CD4-positive, alpha-beta T cell treated with Interleukin-17A for 4 hours (primary cell): ENCODE results near the gene SAT2.
"Not testable (repeated sequence)": the region's sequence is repeated elsewhere in the genome, so short reads cannot be mapped to it uniquely, and the experiment has no call there.

Experiments
- DNase-seq: peaks from one replicate; pipeline ENCODE4 v3.0.0-alpha.2; 2020; ENCODE audit warnings: mixed read lengths

Gene SAT2

DNA sequence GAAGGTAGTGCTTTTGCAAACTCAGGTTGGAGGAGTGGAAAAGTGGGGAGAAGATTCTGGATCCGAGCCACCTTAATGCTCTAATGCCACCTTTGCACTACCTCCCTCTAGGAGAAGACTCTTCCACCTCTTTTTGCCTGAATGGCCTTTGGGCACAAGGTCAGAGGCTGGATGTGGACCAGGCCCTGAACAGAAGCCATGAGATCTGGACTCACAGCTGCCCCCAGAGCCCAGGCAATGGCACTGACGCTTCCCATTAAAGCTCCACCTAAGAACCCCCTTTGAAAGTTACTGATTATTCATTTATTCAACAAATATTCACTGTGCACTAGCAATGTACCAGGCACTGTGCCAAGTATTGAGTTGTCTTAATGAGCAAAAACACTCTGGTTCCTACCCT, 5.5 kb upstream of the SAT2 start:
- DNase-seq, result no peak

DNA sequence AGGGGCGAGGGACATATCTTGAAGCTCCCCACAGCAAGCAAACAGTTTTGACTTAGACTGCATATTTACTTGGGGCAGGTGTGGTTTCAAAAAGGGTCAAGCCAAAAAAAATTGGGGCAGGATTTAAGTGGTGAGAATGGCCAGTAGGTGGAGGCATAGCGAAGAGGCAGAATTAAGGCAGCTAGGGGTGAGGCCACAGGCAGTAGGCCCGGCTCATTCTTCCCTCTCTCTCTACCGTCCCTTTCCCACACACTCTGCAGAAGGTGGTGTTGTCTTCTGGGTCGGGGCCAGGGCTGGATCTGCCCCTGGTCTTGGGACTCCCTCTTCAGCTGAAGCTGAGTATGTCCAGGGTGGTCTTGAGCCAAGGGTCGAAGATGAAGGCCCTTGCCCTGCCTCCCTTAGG, 4.9 kb upstream of the SAT2 start:
- peak; percentile 35 for DNase-seq

DNA sequence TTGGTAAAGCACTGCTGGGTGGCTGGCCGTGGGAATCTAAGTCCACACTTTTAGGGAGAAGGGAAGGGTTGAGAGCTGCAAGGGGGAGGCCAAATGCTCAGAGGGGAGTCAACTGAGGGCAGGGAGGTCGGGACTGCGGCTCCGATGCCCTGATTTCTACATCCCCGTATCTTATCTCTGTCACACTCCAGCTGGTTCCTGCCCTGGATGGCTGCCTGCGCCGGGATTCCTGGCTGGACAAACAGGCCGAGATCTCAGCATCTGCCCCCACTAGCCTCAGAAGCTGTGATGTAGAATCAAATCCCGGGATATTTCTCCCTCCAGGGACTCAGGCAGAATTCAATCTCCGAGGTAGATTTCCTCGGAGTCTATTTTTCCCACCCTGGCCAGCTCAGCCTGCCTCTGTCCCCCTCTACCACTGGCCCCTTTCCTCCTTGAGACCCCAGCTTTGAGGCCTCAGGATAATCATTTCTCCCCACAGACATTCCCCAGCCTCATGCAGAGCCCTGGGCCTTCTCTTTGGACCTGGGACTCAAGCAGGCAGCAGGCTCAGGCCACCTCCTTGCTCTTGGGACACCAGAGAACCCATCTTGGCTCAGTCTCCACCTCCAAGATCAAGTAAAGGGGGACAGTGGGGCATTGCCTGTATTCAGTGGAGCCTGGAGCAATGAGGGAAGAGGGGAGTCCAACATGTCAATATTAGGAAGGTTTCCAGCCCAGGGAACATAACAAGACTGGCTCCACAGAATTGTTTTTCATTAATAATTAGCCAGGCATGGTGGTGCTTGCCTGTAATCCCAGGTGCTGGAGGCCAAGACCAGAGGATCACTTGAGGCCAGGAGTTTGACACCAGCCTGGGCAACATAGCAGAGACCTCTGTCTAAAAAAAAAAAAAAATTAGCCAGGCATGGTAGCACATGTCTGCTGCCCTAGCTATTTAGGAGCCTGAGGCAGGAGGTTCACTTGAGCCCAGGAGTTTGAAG, 4.1 kb upstream of the SAT2 start:
- no peak for DNase-seq

DNA sequence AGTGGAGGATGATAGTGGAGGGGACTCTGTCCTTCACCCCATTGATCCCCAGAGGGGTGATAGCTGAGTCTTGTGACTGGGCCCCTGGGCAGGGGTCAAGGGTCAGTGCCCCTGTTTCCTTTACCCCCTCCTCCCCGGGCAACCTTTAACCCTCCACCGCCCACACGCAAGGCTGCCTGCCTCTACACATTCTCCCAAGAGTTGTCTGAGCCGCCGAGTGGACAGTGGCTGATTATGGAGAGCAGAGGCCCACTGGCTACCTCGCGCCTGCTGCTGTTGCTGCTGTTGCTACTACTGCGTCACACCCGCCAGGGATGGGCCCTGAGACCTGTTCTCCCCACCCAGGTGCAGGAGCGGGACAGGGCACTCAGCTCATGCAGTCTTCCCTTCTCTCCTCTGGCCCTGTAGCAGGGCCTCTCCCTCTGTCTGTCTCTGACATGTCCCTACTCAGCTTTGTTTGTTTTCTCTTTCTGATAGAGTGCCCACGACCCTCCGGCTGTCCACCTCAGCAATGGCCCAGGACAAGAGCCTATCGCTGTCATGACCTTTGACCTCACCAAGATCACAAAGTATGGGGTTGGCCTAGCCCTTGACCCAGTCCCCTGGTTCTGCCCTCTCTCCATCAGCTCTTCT, 2.4 kb upstream of the SAT2 start, which contains the start of gene SHBG:
TSS of gene SHBG (plus strand) at position 197 of the 633 bp plus-strand sequence. CDS start at position 235, 38 bp downstream.
- DNase-seq, result no peak

DNA sequence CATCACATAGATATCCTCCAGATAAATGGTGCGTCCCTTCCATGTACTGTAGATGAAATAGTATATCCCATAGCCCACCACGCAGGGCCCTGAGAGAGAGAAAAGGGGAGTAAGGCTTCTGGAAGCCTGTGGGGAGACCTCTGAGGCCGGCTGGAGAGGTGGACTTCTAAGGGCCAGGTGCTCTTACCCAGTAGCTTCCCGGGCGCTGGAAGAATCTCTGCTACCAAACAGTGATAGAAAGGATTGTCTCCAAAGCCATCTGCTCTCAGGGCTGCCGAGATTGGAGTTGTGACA, 718 bp downstream of the SAT2 start:
- DNase-seq, result no peak

DNA sequence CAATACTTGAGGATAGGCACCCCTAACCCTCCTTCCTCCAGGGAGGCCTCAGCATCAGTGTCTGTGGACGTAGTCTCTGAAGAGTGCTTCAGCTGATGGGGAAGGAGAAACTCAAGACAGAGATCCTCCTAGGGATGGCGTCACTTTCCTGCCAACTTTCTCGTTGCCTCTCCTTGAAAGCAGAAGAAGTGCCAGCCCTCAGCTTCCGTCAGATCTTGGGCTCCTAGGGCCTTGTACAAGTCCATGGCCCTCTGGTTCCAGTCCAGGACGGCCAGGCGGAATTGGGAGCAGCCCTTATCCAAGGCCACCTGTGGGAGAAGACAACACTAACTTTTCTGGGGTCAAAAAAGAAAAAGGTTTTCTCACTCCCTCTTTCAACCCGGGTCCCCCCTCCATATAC, 1.3 kb downstream of the SAT2 start:
- DNase-seq, result no peak

DNA sequence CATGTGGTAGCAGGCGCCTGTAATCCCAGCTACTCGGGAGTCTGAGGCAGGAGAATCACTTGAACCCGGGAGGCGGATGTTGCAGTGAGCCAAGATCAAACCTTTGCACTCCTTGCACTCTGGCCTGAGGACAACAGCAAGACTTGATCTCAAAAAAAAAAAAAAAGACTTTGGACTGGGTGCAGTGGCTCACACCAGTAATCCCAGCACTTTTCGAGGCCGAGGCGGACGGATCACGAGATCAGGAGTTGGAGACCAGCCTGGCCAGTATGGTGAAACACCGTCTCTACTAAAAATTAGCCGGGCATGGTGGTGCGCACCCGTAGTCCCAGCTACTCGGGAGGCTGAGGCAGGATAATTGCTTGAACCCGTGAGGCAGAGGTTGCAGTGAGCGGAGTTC, 1.9 kb downstream of the SAT2 start:
- not testable (repeated sequence) for DNase-seq

DNA sequence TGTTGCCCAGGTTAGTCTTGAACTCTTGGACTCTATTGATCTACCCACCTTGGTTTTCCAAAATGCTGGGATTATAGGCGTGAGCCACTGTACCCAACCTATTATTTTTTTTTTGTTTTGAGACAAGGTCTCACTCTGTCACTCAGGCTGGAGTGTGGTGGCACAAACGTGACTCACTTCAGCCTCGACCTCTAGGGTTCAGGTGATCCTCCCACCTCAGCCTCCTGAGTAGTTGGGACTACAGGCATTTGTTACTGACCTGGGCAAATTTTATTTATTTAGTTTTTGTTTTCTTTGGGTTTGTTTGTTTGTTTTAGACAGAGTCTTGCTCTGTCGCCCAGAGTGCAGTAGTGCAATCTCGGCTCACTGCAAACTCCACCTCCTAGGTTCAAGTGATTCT, 4.0 kb downstream of the SAT2 start:
- DNase-seq, result no peak

DNA sequence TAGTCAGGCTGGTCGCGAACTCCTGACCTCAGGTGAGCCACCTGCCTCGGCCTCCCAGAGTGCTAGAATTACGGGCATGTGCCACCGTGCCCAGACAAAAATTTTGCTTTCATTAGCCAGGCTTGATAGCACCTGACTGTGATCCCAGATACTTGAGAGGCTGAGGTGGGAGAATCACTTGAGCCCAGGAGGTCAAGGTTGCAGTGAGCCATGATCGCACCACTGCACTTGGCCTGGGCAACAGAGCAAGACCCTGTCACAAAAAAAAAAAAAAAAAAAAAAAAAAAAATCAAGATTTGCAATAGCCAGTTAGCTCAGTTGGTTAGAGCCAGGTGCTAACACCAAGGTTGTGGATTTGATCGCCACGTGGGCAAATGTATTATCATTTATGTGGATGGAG, 6.8 kb downstream of the SAT2 start:
- DNase-seq, result no peak

DNA sequence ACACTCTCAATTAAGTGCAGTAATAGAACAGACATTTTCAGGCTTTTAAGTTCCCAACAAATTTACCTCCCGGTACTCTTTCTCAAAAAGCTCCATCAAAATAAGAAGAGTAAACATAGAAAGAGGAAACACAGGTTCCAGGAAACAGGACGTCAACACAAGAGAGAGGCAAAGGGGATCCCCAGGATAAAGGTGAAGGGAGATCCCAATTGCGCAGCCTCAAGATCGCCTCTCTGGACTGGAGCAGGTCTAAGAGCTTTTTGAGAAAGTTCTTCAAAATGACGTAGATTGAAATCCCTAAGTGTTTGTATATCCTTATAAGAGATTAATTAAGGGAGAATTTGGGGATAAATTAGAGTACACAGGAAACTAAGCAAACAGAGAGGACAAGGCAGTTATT, 9.0 kb downstream of the SAT2 start:
- DNase-seq, result no peak

DNA sequence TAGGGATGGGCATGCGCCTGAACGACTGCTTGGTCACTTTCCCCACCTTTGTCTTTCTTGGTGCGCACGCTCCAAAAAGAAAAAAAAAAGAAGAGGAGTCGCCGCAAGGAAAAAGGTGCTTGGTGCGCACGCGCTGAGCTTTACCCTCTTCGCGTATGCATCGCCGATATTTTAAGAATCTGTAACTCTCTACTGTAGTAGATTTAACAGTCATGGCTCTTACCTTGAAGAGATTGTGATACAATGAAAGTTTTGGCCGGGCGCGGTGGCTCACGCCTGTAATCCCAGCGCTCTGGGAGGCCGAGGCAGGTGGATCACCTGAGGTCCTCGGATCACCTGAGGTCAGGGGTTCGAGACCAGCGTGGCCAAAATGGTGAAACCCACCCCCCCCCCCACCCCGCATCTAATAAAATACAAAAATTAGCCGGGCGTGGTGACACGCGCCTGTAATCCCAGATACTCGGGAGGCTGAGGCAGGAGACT, 12.3 kb downstream of the SAT2 start:
- DNase-seq, result no peak

DNA sequence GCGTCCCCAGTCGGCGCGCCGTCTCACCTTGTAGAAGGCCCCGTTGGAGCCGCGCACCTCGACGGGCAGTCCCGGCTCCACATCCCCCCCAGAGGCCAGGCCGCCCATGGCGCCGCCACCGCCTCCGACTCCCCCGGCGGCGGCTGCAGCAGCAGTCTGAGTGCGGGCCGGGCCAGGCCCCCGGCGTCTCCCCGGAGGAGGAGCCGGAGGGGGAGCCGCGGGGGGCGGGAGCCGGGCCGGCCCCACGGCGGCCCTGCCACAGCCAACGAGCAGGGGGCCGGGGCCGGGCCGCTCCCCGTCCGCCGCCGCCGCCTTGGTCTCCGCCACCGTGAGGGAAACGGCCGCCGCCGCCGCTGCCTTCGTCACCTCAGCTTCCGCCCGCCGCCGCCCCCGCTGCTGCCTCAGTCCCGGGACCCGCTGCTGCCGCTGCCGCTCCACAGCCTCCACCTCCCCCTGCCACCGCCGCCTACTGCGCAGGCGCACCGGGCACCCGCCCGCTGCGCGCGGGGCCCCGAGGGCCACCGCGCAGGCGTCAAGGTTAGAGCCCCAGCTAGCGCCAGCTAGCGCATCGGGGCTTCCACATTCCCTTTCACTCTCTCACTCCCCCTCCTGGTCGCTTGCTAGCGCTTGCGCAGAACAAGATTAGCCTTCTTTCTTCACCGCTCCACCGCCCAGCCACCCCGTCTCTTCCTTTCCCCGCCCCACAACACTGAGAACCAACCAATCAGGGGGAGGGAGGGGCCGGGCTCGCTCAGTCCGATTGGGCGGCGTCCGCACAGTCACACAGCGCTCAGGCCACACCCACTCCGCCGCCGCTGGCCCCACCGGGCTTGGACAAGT, 13.0 kb downstream of the SAT2 start, which contains the start of gene FXR2:
TSS of gene FXR2 (minus strand) at position 473 of the 840 bp plus-strand sequence. CDS start at position 108, 365 bp downstream.
- peak; percentile 98 for DNase-seq

DNA sequence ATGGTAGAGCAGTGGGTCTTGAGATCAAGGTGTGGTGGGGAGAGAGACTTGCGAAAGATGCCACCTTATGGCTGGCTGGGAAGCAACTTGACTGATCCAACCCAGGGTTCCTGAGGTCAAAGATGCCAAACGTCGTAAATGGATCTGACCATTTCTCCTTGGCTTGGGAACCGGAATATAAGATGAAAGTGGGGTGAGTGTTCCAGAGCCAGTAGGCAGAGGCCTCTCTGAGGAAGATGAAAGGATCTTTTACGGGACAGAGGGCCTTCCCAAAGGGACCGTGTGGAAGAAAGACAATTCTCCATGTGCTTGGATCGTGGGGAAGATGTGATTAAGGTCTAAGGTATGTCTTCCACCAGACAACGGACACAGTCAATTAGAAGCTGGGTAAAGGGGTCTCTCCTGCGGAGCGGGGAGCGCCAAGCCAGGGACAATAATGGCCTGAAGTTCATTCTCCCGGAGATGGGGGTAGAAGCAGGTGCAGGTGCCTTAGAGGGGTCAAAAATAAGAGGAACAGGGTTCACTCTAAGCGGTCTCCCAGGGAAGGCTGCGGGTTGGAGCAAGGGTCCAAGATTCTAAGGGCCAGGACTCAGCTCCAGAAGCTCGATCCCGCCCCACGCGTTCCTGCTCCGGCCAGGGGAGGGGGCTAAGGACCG, 13.7 kb downstream of the SAT2 start:
- DNase-seq, result no peak

DNA sequence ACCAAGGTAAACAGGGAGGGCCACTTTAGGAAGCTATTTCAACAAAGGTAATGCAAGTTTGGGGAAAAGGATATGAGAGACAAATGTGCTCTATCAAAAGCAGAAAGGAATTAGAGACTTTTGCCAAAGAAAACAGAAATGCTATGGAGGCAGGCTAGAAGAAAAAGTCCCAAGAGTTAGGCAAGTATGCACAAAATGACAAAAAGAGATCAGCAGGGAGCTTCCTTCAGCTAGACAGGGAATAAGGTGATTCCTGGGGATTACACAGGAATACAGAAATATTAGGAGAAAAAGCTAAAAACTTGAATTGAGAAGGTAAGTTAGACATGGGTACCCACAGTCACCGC, 15.4 kb downstream of the SAT2 start:
- no peak for DNase-seq

DNA sequence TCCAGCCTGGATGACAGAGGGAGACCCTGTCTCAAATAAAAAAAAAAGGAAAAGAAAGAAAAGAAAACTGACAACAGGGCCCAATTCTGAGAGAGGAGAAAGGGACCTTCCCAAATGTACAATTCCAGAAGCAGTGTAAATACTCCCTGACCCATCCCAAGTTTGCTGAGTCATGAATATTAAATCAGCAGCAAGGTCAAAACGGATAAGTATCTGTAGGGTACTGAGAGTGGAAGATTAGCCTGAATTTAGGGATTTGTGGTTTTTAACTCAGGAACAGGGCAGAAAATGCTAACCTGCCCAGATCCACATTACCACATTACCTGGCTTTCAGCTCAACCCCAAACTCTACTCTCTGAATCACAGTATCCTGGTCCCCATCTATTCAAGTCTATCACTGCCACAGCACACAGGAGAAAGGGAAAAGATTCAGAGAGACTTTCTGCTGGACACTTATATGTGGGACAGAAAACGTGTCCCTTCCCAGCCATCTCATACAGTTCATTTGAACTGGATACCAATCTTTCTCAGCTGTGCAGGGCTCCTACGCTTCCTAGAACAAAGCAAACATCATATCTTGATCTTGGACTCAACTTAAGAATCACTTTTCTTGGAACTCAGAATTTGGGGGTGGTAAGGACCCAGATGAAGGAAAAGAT, 15.9 kb downstream of the SAT2 start:
- no peak for DNase-seq

DNA sequence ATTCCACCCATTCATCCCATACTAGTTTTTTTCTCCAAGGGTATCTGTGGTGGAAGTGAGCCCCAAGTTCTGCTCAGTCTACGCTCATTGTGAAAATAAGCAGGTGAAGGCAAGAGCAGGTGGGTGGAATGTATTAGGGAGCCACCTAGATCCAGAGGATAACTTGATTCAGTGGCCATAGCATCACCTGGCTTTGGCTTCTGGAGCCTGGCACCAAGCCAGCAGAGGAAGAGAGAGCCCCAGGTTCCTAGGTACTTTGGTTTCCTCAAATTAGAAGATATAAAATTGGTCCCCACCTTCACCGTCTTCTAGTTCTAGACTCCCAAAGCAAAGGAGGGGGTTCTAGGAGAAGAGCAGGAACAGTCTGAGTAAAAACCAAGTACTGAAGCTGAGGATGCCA, 17.0 kb downstream of the SAT2 start:
- no peak for DNase-seq

DNA sequence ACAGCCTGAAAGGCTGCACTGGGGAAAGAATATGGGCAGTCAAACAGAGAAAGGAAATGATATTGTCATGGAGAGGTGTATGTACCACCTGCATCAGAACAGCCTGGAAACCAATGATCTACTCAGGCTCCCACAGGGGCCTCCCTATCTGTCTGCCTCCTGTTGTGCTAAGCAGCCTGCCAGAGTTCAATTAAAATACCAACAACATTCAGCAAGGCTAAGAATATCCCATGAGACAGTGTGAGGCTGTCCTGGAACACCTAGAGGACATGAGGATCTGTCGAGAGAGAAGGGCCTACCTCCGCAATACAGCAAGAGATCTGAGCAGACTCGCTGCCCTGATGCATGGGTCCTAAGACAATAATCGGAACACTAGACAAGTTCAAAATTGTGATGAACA, 21.3 kb downstream of the SAT2 start:
- DNase-seq, result no peak

DNA sequence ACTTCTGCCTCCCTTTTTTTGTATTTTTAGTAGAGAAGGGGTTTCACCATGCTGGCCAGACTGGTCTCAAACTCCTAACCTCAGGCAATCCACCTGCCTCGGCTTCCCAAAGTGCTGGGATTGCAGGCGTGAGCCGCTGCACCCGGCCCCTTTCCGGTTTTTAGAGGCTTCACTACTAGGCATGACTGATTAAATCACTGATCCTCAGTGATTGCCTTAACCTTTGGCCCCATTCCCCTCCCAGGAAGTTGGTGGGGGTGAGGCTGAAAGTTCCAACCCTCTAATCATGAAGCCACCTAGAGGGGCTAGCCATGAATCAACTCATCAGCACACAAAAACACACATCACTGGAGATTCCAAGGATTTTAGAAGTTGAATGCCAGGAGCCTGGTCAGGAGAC, 30.1 kb downstream of the SAT2 start:
- not testable (repeated sequence) for DNase-seq

DNA sequence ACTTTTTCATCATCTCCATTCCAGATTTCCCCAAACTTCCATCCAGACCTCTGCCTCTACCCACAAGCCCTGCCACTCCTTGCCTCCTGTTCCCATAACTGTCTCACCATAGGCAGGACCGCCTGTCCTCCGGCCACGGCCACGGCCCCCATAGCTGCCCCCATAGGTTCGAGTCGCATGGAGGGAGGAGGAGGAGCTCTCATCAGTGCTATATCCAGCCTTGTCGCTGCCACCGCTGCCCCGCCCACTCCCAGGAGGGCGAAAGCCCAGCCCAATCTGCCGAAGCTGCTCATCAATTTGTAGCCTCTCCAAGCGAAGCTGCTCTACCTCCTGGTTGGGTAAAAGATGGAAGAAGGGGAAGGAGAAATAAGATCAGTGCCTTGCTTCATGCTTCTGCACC, 34.3 kb downstream of the SAT2 start:
- no peak for DNase-seq

DNA sequence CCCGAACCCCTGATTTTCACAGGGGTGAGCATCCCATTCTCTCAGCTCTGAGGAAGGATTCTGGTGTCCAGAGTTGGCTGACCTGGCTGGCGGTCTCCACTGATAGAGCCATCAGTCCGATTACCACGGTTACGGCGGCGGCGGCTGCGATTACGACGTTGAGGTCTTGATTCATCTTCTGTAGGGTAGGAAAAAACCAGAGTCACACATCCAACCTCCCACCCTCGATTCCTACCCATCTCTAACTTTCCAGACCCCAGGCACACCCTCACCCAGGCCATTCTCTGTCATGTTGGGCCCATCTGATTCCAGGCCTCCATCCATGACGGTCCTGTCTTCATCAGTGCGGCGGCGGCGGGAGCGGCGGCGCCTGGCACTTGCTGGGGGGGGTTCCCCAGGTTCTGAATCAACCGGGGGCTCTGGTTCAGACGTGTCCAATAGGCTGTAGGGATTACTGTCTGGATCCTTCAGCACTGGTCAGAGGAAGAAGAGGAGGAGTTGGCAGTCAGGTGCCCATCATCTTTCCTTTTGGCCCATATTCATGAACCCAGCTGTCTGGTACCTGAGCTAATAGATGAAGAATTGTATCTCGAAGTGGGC, 35.1 kb downstream of the SAT2 start:
- DNase-seq, result no peak

DNA sequence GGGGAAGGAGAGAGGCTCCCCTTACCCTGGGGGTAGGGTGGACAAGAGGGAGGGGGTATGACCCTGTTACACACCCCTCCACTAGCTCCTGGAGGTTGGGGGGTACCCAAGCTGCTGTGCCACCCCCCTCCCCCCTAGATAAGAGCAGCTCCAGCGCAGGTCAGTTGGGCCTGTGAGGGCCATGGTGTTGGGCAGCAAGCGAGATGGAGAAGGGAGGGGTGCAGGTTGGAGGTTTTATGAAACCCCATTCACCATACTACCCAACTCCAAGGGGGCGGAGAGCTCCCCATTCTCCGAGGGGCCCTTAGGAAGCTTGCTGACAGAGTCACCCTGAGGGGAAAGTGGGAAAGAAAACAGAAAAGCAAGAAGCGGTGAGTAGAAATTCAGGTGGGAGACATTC, 36.0 kb downstream of the SAT2 start:
- no peak for DNase-seq

DNA sequence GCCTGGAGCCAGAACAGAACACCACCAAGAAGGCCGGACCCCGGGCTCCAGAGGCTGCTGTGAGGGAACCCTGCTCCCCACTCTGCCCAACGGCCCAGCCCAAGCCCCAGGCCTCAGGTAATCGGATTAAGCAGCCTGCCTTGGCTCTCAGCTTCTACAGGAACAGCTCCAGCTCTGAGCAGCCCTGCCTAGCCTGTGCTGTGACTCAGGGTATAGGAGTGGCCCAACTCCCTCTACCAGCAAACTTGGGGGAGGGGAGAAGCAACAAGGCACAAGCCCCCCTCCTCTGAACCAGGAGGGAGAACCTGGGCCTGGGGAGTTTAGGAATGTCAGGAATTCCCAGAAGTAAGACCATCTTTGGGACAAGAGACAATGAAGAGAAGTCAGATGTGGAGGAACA, 36.9 kb downstream of the SAT2 start:
- DNase-seq, result no peak
